Ascending aorta (tissue), 2 donors: ENCODE data around the gene CDKN2AIP. TPM values are rescaled to one million over a fixed set of nuclear protein-coding genes. Genes with fewer than 3 reads are reported as not detected.
A peak's percentile ranks its signal among the peaks of the same experiment; 100 is the strongest.

Source experiments
- DNase-seq, 2 donors: peaks; one replicate each; pipeline ENCODE4 v3.0.0-alpha.2; 2019; ENCODE audit warnings: low spot score in 2 of 2
- H3K27ac ChIP-seq, 2 donors: fragments of 200-600 bp; sonication (generic); one replicate each; pipeline ENCODE4 v1.5.1; 2016 to 2017; ENCODE audit warnings: mild to moderate bottlenecking in 1 of 2
- H3K27me3 ChIP-seq: fragments of 200-600 bp; sonication (generic); one replicate; pipeline ENCODE4 v1.5.1; 2017
- H3K36me3 ChIP-seq, 2 donors: fragments of 200-600 bp; sonication (generic); one replicate each; pipeline ENCODE4 v1.5.1; 2016
- H3K4me1 ChIP-seq, 2 donors: fragments of 200-600 bp; sonication (generic); one replicate each; pipeline ENCODE4 v1.5.1; 2016 to 2017; ENCODE audit warnings: mild to moderate bottlenecking in 1 of 2
- H3K4me3 ChIP-seq, 2 donors: fragments of 200-600 bp; sonication (generic); one replicate each; pipeline ENCODE4 v1.5.1; 2016 to 2017; ENCODE audit warnings: mild to moderate bottlenecking in 1 of 2
- H3K9me3 ChIP-seq, 2 donors: fragments of 200-600 bp; sonication (generic); one replicate each; pipeline ENCODE4 v1.5.1; 2016
- intact Hi-C: fragments of 100-400 bp; cut with DNase I; formaldehyde crosslinking; loops from one replicate; pipeline ENCODE4 v1.15.1; 2023
- total RNA-seq: library from RNA; depleted of rRNA; stranded (reverse); fragments of >200 nt; gene quantifications from one replicate; pipeline ENCODE4 v1.1.0, GENCODE V29; 2016
- TF ChIP-seq, protein P1 (sequence below), 3 experiments: fragments of 200-600 bp in 2 of 3; fragments of 450-650 bp in 1 of 3; sonication (generic) in 2 of 3; IDR thresholded peaks; one replicate each; pipeline ENCODE4 v1.5.1; 2016 to 2019; ENCODE audit warnings: antibody characterized with exemption in 3 of 3, mild to moderate bottlenecking in 1 of 3, moderate library complexity in 1 of 3

CDKN2AIP gene
- total RNA-seq, 1 donor from 2014 or later: 34.5 TPM

DNA sequence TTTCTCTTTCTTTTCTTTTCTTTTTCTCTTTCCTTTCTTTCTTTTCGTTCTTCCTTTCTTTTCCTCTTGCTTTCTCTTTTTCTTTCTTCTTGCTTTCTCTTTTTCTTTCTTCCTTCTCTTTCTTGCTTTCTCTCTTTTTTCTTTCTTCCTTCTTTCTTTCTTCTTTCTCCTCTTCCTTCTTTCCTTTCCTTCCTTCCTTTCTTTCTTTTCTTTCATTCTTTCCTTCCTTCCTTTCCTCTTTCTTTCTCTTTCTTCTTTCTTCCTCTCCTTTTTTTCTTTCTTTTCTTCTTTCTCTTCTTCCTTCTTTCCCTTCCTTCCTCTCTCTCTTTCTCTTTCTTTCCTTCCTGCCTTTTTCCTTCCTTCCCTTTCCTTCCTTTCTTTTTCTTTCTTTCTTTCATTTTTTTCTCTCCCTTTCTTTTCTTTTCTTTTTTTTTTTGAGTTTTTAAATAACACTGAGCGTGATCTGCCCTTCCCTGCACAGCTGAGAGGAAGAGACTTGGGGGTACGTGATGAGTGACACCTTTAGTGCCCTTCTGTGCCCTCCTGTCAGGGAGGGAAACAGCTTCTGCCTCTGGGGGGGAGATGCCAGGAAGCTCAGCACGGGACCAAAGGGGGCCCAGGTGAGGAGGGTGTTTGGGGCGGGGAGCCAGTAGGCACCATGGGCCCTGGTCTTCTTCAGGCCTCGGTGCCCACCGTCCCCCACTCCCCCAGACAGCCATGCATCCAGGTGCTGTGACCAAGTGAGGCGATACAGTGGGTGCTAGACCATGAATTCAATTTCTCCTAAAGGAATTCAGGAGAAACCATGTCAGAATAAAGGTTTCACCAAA, 36.6 kb upstream of the CDKN2AIP start:
- Histone ChIP-seq H3K27me3 (no peaks in the 10 kb centered on the region), H3K27ac (peak overlapping the region; percentile 19 to 36), H3K36me3 (no peaks in the 10 kb centered on the region), H3K4me3 (peak overlapping the region; percentile 52 to 63), H3K9me3 (no peaks in the 10 kb centered on the region), H3K4me1 (no peaks in the 10 kb centered on the region)
- TF ChIP-seq, protein P1, sequence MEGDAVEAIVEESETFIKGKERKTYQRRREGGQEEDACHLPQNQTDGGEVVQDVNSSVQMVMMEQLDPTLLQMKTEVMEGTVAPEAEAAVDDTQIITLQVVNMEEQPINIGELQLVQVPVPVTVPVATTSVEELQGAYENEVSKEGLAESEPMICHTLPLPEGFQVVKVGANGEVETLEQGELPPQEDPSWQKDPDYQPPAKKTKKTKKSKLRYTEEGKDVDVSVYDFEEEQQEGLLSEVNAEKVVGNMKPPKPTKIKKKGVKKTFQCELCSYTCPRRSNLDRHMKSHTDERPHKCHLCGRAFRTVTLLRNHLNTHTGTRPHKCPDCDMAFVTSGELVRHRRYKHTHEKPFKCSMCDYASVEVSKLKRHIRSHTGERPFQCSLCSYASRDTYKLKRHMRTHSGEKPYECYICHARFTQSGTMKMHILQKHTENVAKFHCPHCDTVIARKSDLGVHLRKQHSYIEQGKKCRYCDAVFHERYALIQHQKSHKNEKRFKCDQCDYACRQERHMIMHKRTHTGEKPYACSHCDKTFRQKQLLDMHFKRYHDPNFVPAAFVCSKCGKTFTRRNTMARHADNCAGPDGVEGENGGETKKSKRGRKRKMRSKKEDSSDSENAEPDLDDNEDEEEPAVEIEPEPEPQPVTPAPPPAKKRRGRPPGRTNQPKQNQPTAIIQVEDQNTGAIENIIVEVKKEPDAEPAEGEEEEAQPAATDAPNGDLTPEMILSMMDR (IDR thresholded peaks at IDR 0.05): no peak
- DNase-seq: no peak
- intact Hi-C loops: loop anchor here (10.0 kb wide), 1 partner anchor 333 kb away; no protein-coding TSS in a partner anchor

DNA sequence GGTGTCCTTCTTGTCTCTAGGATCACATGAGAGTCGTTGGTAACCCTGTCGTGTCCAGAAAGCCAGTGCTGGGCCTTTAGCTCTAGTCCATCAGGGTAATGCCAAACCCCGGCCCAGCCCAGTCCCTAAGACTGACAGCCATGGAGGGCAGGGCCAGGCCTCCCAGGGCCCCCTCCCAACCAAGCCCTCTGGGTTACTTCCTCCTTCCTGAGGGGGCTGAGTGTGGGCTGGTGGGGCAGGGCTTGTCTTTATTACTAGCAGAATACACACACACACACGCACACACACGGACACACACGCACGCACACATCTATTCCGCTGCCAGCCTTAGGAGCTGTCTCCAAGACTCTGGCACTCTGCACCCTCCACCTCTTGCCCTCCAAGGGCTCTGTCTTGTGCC, 35.6 kb upstream of the CDKN2AIP start:
- TF ChIP-seq, protein P1 (IDR thresholded peaks at IDR 0.05): no peak

DNA sequence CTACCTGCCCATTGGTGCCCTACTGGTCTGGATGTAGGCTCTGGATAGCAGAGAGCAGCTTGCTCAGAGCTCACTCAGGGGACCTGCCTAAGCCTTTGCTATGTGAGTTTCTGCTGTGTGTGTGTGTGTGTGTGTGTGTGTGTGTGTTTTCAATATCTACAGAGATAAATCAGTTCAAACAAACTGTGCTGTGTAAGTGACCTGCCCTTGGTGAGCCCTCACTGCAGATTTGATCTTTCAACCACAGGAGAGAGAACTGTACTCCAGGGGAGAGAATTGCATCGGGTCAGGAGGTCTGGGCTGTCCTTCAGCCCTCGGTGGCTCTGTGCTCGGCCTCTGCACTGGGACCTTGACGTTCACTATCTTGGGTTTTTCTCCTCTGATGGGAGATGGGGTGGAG, 35.0 kb upstream of the CDKN2AIP start:
- H3K4me1 ChIP-seq: no peaks in the 10 kb centered on the region
- no peak overlapping the region for H3K27ac ChIP-seq
- H3K9me3 ChIP-seq: no peaks in the 10 kb centered on the region
- no peaks in the 10 kb centered on the region for H3K27me3 ChIP-seq
- no peak for DNase-seq
- no peak overlapping the region for H3K4me3 ChIP-seq
- intact Hi-C loops: loop anchor here (10.0 kb wide), 1 partner anchor 335 kb away; no protein-coding TSS in a partner anchor
- no peaks in the 10 kb centered on the region for H3K36me3 ChIP-seq
- TF ChIP-seq, protein P1 (IDR thresholded peaks at IDR 0.05): no peak

More for the DNA sequence above, 35.6 kb upstream of the CDKN2AIP start:
- no peaks in the 10 kb centered on the region for H3K27me3 ChIP-seq
- H3K4me3 ChIP-seq: no peak overlapping the region
- H3K36me3 ChIP-seq: no peaks in the 10 kb centered on the region
- H3K9me3 ChIP-seq: no peaks in the 10 kb centered on the region
- H3K4me1 ChIP-seq: no peaks in the 10 kb centered on the region
- DNase-seq: no peak
- no peak overlapping the region for H3K27ac ChIP-seq
- intact Hi-C loops: loop anchor here (10.0 kb wide), 1 partner anchor 334 kb away; no protein-coding TSS in a partner anchor

DNA sequence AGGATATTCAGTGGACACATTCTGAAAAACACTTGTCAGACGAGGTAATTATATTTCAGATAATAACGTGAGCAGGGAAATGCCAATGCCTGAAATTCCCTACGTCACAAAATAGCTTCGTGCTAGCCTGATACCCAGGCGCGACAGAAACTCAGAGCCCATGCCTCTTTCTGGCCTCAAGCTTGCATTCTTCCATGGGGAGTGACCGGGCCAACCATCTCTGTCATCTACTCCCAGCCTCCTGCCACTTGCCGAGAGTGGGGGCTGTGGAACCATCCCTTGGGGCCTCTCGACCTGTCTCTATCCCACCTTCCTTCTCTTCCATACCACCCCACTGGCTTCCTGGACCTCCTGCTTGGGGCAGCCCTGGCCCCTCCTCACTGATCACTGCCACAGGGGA, 34.5 kb upstream of the CDKN2AIP start:
- DNase-seq: no peak

DNA sequence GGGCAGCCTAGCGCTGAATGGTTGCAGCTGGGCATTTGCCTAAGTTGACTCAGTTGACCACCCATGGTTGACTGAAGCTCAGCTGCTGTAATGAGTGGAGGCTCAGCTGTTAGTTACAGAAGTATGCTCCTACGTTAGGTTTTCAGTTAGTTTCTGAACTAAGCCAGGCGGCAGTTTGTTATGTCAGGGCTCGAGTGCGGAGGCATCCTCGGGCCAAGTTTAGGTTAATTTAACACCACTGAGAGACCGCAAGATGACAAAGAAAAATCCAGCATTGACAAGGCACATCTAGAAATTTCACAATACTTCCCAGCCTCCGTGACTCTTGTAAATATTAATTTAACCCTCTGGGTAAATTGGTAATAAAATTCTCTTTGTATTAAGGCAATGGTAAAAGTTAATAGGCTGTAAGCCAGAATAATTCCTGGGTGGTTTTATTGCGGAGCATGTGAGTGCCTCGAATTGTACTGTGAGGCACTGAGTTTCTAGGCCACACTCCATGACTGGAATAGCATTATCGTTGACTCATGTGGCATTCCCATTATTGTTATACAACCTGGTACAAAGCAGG, 33.1 kb upstream of the CDKN2AIP start:
- Histone ChIP-seq H3K27ac (no peak overlapping the region), H3K4me3 (no peak overlapping the region), H3K36me3 (no peaks in the 10 kb centered on the region), H3K27me3 (no peaks in the 10 kb centered on the region), H3K4me1 (no peaks in the 10 kb centered on the region), H3K9me3 (no peaks in the 10 kb centered on the region)
- TF ChIP-seq, protein P1 (IDR thresholded peaks at IDR 0.05): no peak
- no peak for DNase-seq
- intact Hi-C loops: no loop called here

More for the DNA sequence above, 34.5 kb upstream of the CDKN2AIP start:
- Histone ChIP-seq H3K36me3 (no peaks in the 10 kb centered on the region), H3K9me3 (no peaks in the 10 kb centered on the region), H3K27me3 (no peaks in the 10 kb centered on the region), H3K27ac (no peak overlapping the region), H3K4me1 (no peaks in the 10 kb centered on the region), H3K4me3 (no peak overlapping the region)
- TF ChIP-seq, protein P1 (IDR thresholded peaks at IDR 0.05): no peak
- intact Hi-C loops: loop anchor here (10.0 kb wide), 1 partner anchor 335 kb away; no protein-coding TSS in a partner anchor
